Natural killer cell treated with Interleukin-12 subunit alpha and Interleukin-12 subunit beta and Interleukin-15 and Interleukin-18, amount 100 ng/mL, for 72 hours (primary cell): ENCODE results near the gene TBK1. TPM values are rescaled to one million over a fixed set of nuclear protein-coding genes. Genes with fewer than 3 reads are reported as not detected.

Experiments used
- ATAC-seq, 2 donors: fragments of 150-1000 bp; cut with Tn5 transposase in 1 of 2; sonication (Bioruptor Pico), chemical (Tn5 transposase) in 1 of 2; 2 replicates each; pipeline ENCODE4 v1.10.0; 2021
- DNase-seq: peaks from one replicate; pipeline ENCODE4 v3.0.0; 2022; ENCODE audit warnings: low spot score
- H3K27ac Mint-ChIP-seq, 2 donors: 1 replicate in 1 of 2; 2 replicates in 1 of 2; pipeline ENCODE4 v1.8.0; 2022; ENCODE audit warnings: mixed read lengths in 2 of 2, mild to moderate bottlenecking in 1 of 2, moderate library complexity in 1 of 2
- H3K27me3 Mint-ChIP-seq, 2 donors: 1 replicate in 1 of 2; 2 replicates in 1 of 2; pipeline ENCODE4 v1.8.0; 2022; ENCODE audit warnings: mixed read lengths in 2 of 2
- H3K36me3 Mint-ChIP-seq: one replicate; pipeline ENCODE4 v1.8.0; 2022; ENCODE audit warnings: mixed read lengths
- H3K4me1 Mint-ChIP-seq, 2 donors: 1 replicate in 1 of 2; 2 replicates in 1 of 2; pipeline ENCODE4 v1.8.0; 2022; ENCODE audit warnings: low read depth in 2 of 2, mixed read lengths in 2 of 2, mild to moderate bottlenecking in 1 of 2
- H3K4me3 Mint-ChIP-seq: one replicate; pipeline ENCODE4 v1.8.0; 2022; ENCODE audit warnings: mixed read lengths
- H3K9me3 Mint-ChIP-seq: 2 replicates; pipeline ENCODE4 v1.8.0; 2022; ENCODE audit warnings: mixed read lengths
- total RNA-seq, 2 donors: library from RNA; stranded (reverse); gene quantifications; one replicate each; pipeline ENCODE4 v1.2.3, GENCODE V29; 2022

TBK1 gene
- total RNA-seq, 2 donors from 2014 or later: 41.9 to 42.1 TPM

DNA sequence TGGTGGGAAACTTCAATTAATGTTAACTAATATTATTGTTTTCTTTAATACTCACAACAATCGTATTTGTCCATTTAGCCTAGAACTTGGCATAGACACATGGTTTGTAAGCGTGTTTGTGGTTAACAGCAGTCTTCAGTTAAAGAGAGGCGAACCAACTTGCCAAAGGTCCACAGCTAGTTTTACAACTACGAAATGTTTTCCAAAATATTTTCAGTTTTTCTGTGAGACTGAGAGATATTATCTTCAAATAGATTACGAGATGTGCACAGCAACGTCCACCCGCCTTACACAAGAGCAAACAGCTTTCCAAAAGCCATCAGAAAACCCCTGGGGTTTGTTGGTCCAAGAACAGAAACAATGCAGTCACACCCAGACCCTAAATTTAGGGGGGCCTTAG is 99.8 kb downstream of the TBK1 start:
- Mint-ChIP-seq H3K27me3 (no peaks in the 10 kb centered on the region), H3K9me3 (no peaks in the 10 kb centered on the region), H3K27ac (no peak overlapping the region), H3K36me3 (no peaks in the 10 kb centered on the region), H3K4me3 (no peak overlapping the region), H3K4me1 (peaks cover 0 to 6% of the 10 kb centered on the region in 2 donors)
- no peak for DNase-seq
- no peak for ATAC-seq

Other genes with a start within 250 kb of the TBK1 start
- 10 to 100 TPM in 1 of 2 donors, 1 to 10 TPM in 1; 9.2 to 15.0 TPM for gene KICS2, start 229.8 kb upstream of the TBK1 start, total RNA-seq
- not detected for gene C12orf56, start 61.4 kb upstream of the TBK1 start, total RNA-seq
- gene XPOT, start 47.7 kb upstream of the TBK1 start, total RNA-seq: 100 to 1,000 TPM in 1 of 2 donors, 10 to 100 TPM in 1; 76.4 to 117 TPM
- 10 to 100 TPM; 64.3 to 92.1 TPM for gene RASSF3, start 158.4 kb downstream of the TBK1 start, total RNA-seq